Measurements from ENCODE around the gene DCAF10.
"Not testable (repeated sequence)": the region's sequence is repeated elsewhere in the genome, so short reads cannot be mapped to it uniquely, and the experiment has no call there.

The DCAF10 gene

GRCh38 chr9:37859043-37859442 is 58.4 kb downstream of the DCAF10 start:
- in situ Hi-C loops (cut with HindIII; ENCODE audit: low sequenced_read_pairs), result no loop called here

- in situ Hi-C loops (cut with HindIII; ENCODE audit: low sequenced_read_pairs), result no loop called here
Observed at GRCh38 chr9:37862530-37862929, 61.9 kb downstream of the DCAF10 start.

GRCh38 chr9:37870081-37870798 is 69.6 kb downstream of the DCAF10 start:
- in situ Hi-C loops (cut with HindIII; ENCODE audit: low sequenced_read_pairs), result no loop called here

- in situ Hi-C loops (cut with HindIII; ENCODE audit: low sequenced_read_pairs), result no loop called here
Observed at GRCh38 chr9:37870799-37871176, 70.2 kb downstream of the DCAF10 start.

GRCh38 chr9:37873955-37874354 is 73.4 kb downstream of the DCAF10 start:
- in situ Hi-C loops (cut with HindIII; ENCODE audit: low sequenced_read_pairs), result no loop called here

- in situ Hi-C loops (cut with HindIII; ENCODE audit: low sequenced_read_pairs), result no loop called here
Observed at GRCh38 chr9:37876376-37876775, 75.8 kb downstream of the DCAF10 start.

GRCh38 chr9:37880916-37881479 is 80.4 kb downstream of the DCAF10 start:
- in situ Hi-C loops (cut with HindIII; ENCODE audit: low sequenced_read_pairs), result no loop called here

GRCh38 chr9:37887977-37888583 is 87.5 kb downstream of the DCAF10 start:
- in situ Hi-C loops (cut with HindIII; ENCODE audit: low sequenced_read_pairs), result not testable (repeated sequence)

GRCh38 chr9:37889536-37889935 is 88.9 kb downstream of the DCAF10 start:
- in situ Hi-C loops (cut with HindIII; ENCODE audit: low sequenced_read_pairs), result no loop called here

- in situ Hi-C loops (cut with HindIII; ENCODE audit: low sequenced_read_pairs), result not testable (repeated sequence)
Observed at GRCh38 chr9:37891042-37891441, 90.4 kb downstream of the DCAF10 start.

- in situ Hi-C loops (cut with HindIII; ENCODE audit: low sequenced_read_pairs), result no loop called here
Observed at GRCh38 chr9:37892063-37892462, 91.5 kb downstream of the DCAF10 start.

- in situ Hi-C loops (cut with HindIII; ENCODE audit: low sequenced_read_pairs), result no loop called here
Observed at GRCh38 chr9:37897665-37898064, 97.1 kb downstream of the DCAF10 start.

GRCh38 chr9:37899041-37899440 is 98.4 kb downstream of the DCAF10 start:
- in situ Hi-C loops (cut with HindIII; ENCODE audit: low sequenced_read_pairs), result no loop called here

GRCh38 chr9:37902131-37902530 is 101.5 kb downstream of the DCAF10 start:
- in situ Hi-C loops (cut with HindIII; ENCODE audit: low sequenced_read_pairs), result loop anchor here (25.0 kb wide), 1 partner anchor 160 kb away; the partner anchor contains the start of gene SHB

- in situ Hi-C loops (cut with HindIII; ENCODE audit: low sequenced_read_pairs), result loop anchor here (25.0 kb wide), 1 partner anchor 159 kb away; the partner anchor contains the start of gene SHB
Observed at GRCh38 chr9:37902796-37903646, 102.4 kb downstream of the DCAF10 start.

- in situ Hi-C loops (cut with HindIII; ENCODE audit: low sequenced_read_pairs), result loop anchor here (25.0 kb wide), 1 partner anchor 158 kb away; the partner anchor contains the start of gene SHB
Observed at GRCh38 chr9:37903647-37904444, 103.2 kb downstream of the DCAF10 start, which contains the start of gene SLC25A51. SLC25A51 (minus strand) TSS chr9:37904127; CDS start chr9:37888550, 15,577 bp downstream.

- in situ Hi-C loops (cut with HindIII; ENCODE audit: low sequenced_read_pairs), result loop anchor here (25.0 kb wide), 1 partner anchor 158 kb away; the partner anchor contains the start of gene SHB
Observed at GRCh38 chr9:37904445-37905130, 104.0 kb downstream of the DCAF10 start.

GRCh38 chr9:37905131-37905505 is 104.5 kb downstream of the DCAF10 start:
- in situ Hi-C loops (cut with HindIII; ENCODE audit: low sequenced_read_pairs), result loop anchor here (25.0 kb wide), 1 partner anchor 157 kb away; the partner anchor contains the start of gene SHB

GRCh38 chr9:37905776-37906175 is 105.2 kb downstream of the DCAF10 start:
- in situ Hi-C loops (cut with HindIII; ENCODE audit: low sequenced_read_pairs), result loop anchor here (25.0 kb wide), 1 partner anchor 157 kb away; the partner anchor contains the start of gene SHB

All from endothelial cell of hepatic sinusoid (primary cell).